Fibroblast of lung (primary cell): Measurements from ENCODE around the gene RNF217. TPM values are rescaled to one million over a fixed set of nuclear protein-coding genes. Genes with fewer than 3 reads are reported as not detected.

Source experiments
- DNase-seq, 2 donors: peaks; one replicate each; pipeline versions ENCODE4 v3.0.0 to v3.0.0-alpha.2; 2010; ENCODE audit warnings: low read depth in 2 of 2
- H2AFZ ChIP-seq: 2 replicates; pipeline ENCODE4 v1.5.1; 2012; ENCODE audit warnings: low read length, control low read depth, inconsistent platforms
- H3K27ac ChIP-seq: 2 replicates; pipeline ENCODE4 v1.5.1; 2011; ENCODE audit warnings: low read length, control low read depth; ENCODE audit not compliant: insufficient read depth
- H3K27me3 ChIP-seq: 2 replicates; pipeline ENCODE4 v1.5.1; 2011; ENCODE audit warnings: mild to moderate bottlenecking, low read length; ENCODE audit not compliant: control insufficient read depth, insufficient read depth
- H3K36me3 ChIP-seq: 2 replicates; pipeline ENCODE4 v1.5.1; 2011; ENCODE audit warnings: low read length; ENCODE audit not compliant: control insufficient read depth, insufficient read depth
- H3K4me1 ChIP-seq: 2 replicates; pipeline ENCODE4 v1.5.1; 2011; ENCODE audit warnings: low read length; ENCODE audit not compliant: control insufficient read depth, insufficient read depth; ENCODE audit errors: extremely low read depth
- H3K4me2 ChIP-seq: 2 replicates; pipeline ENCODE4 v1.5.1; 2011; ENCODE audit warnings: low read length, control low read depth; ENCODE audit not compliant: insufficient read depth; ENCODE audit errors: extremely low read depth
- H3K4me3 ChIP-seq, 4 experiments: fragments of 200-600 bp in 1 of 4; sonication (generic) in 1 of 4; replicated peaks in 1 of 4; 2 replicates each; pipeline ENCODE4 v1.5.1; 2011 to 2016; ENCODE audit warnings: low read length in 4 of 4, low read depth in 3 of 4, mild to moderate bottlenecking in 3 of 4, control low read depth in 2 of 4, inconsistent platforms in 1 of 4, mixed read lengths in 1 of 4; ENCODE audit not compliant: insufficient read depth in 1 of 4; ENCODE audit errors: control extremely low read depth in 1 of 4
- H3K79me2 ChIP-seq: 2 replicates; pipeline ENCODE4 v1.5.1; 2012; ENCODE audit warnings: mild to moderate bottlenecking, low read length, inconsistent platforms; ENCODE audit not compliant: control insufficient read depth, insufficient read depth
- H3K9ac ChIP-seq: 2 replicates; pipeline ENCODE4 v1.5.1; 2011; ENCODE audit warnings: mild to moderate bottlenecking, low read length, control low read depth; ENCODE audit not compliant: insufficient read depth
- H3K9me3 ChIP-seq: 2 replicates; pipeline ENCODE4 v1.5.1; 2012; ENCODE audit warnings: low read depth, low read length; ENCODE audit not compliant: control insufficient read depth, insufficient read depth
- H4K20me1 ChIP-seq: 2 replicates; pipeline ENCODE4 v1.5.1; 2011; ENCODE audit warnings: low read length; ENCODE audit not compliant: control insufficient read depth, insufficient read depth; ENCODE audit errors: extremely low read depth
- CTCF ChIP-seq, 2 donors: IDR thresholded peaks in 1 of 2; conservative IDR thresholded peaks in 1 of 2; 1 replicate in 1 of 2; 2 replicates in 1 of 2; pipeline ENCODE4 v1.5.1; 2011 to 2012; ENCODE audit warnings: low read length in 2 of 2, control low read depth in 1 of 2, inconsistent platforms in 1 of 2, low read depth in 1 of 2, mild to moderate bottlenecking in 1 of 2
- EZH2 ChIP-seq: IDR thresholded peaks from 2 replicates; pipeline ENCODE4 v1.5.1; 2012; ENCODE audit warnings: low read length, control low read depth, mild to moderate bottlenecking; ENCODE audit errors: missing control alignments
- polyA plus RNA-seq, 2 donors: library from polyadenylated mRNA; depleted of rRNA in 1 of 2; stranded (reverse) in 1 of 2; unstranded in 1 of 2; fragments of >200 nt; gene quantifications; 2 replicates each; pipeline ENCODE4 v1.2.1, GENCODE V29; 2011 to 2012; ENCODE audit warnings: missing spikeins in 1 of 2
- total RNA-seq: library from RNA; depleted of rRNA; stranded (reverse); fragments of >200 nt; gene quantifications from 2 replicates; pipeline ENCODE4 v1.2.1, GENCODE V29; 2014

The RNF217 gene
- total and polyA plus RNA-seq, 2 donors (not counting 1 experiment from before 2014, with no cell fraction given) = 13.2 to 19.5 TPM

- Histone ChIP-seq H3K27ac (no peak overlapping the region), H4K20me1 (no peaks in the 10 kb centered on the region), H3K4me2 (no peak overlapping the region), H3K36me3 (no peaks in the 10 kb centered on the region), H3K4me1 (peaks cover 5% of the 10 kb centered on the region), H2AFZ (no peak overlapping the region), H3K9me3 (no peaks in the 10 kb centered on the region), H3K79me2 (peaks cover 16% of the 10 kb centered on the region), H3K9ac (no peak overlapping the region), H3K27me3 (no peaks in the 10 kb centered on the region), H3K4me3 (no peak overlapping the region)
- TF ChIP-seq CTCF (conservative IDR thresholded peaks at IDR 0.05 in 1 of 2, IDR thresholded peaks at IDR 0.05 in 1 of 2; ENCODE audit: low read depth in 1 of 2, low read length in 2 of 2) = no peak
- no peak for TF ChIP-seq EZH2
- no peak for DNase-seq
Measured at GRCh38 chr6:124989136-124989983, 27.1 kb downstream of the RNF217 start.

- H3K4me1 ChIP-seq = no peaks in the 10 kb centered on the region
- H3K27me3 ChIP-seq = no peaks in the 10 kb centered on the region
- no peak overlapping the region for H2AFZ ChIP-seq
- no peak for DNase-seq
- peaks cover 11% of the 10 kb centered on the region for H3K79me2 ChIP-seq
- H3K4me3 ChIP-seq = no peak overlapping the region
- no peak overlapping the region for H3K27ac ChIP-seq
- H3K9me3 ChIP-seq = no peaks in the 10 kb centered on the region
- H4K20me1 ChIP-seq = no peaks in the 10 kb centered on the region
- no peaks in the 10 kb centered on the region for H3K36me3 ChIP-seq
- no peak overlapping the region for H3K9ac ChIP-seq
- TF ChIP-seq EZH2 = no peak
- TF ChIP-seq CTCF (conservative IDR thresholded peaks at IDR 0.05 in 1 of 2, IDR thresholded peaks at IDR 0.05 in 1 of 2; ENCODE audit: low read depth in 1 of 2, low read length in 2 of 2) = no peak
- H3K4me2 ChIP-seq = no peak overlapping the region
Measured at GRCh38 chr6:124990988-124991387, 28.8 kb downstream of the RNF217 start.

GRCh38 chr6:124991764-124992295 is 29.6 kb downstream of the RNF217 start:
- TF ChIP-seq EZH2 (no peak), CTCF (conservative IDR thresholded peaks at IDR 0.05 in 1 of 2, IDR thresholded peaks at IDR 0.05 in 1 of 2; ENCODE audit: low read depth in 1 of 2, low read length in 2 of 2) (no peak)
- Histone ChIP-seq H3K9me3 (no peaks in the 10 kb centered on the region), H3K36me3 (no peaks in the 10 kb centered on the region), H3K27ac (no peak overlapping the region), H3K4me2 (no peak overlapping the region), H2AFZ (no peak overlapping the region), H3K9ac (no peak overlapping the region), H4K20me1 (no peaks in the 10 kb centered on the region), H3K4me1 (no peaks in the 10 kb centered on the region), H3K79me2 (peaks cover 7% of the 10 kb centered on the region), H3K4me3 (no peak overlapping the region), H3K27me3 (no peaks in the 10 kb centered on the region)
- DNase-seq = no peak
